NT2/D1 (cell line): Measurements from ENCODE around the gene CADM2.
"Not testable (repeated sequence)": the region's sequence is repeated elsewhere in the genome, so short reads cannot be mapped to it uniquely, and the experiment has no call there.

ENCODE experiments used
- DNase-seq: peaks from one replicate; pipeline ENCODE4 v3.0.0-alpha.2; 2011; ENCODE audit warnings: low read depth, low spot score
- H3K27me3 ChIP-seq: 2 replicates; pipeline ENCODE4 v1.6.0; 2011; ENCODE audit warnings: mild to moderate bottlenecking; ENCODE audit not compliant: insufficient read length, insufficient read depth
- H3K36me3 ChIP-seq: 2 replicates; pipeline ENCODE4 v1.6.1; 2011; ENCODE audit warnings: mild to moderate bottlenecking, low read length, mixed read lengths; ENCODE audit not compliant: insufficient read depth, insufficient read length
- H3K4me1 ChIP-seq: 2 replicates; pipeline ENCODE4 v1.5.1; 2011; ENCODE audit not compliant: insufficient read depth, insufficient read length
- H3K4me3 ChIP-seq: 2 replicates; pipeline ENCODE4 v1.5.1; 2011; ENCODE audit warnings: low read depth; ENCODE audit not compliant: insufficient read length
- H3K9ac ChIP-seq: 2 replicates; pipeline ENCODE4 v1.6.0; 2011; ENCODE audit warnings: low read depth; ENCODE audit not compliant: insufficient read length
- H3K9me3 ChIP-seq: 2 replicates; pipeline ENCODE4 v1.5.1; 2011; ENCODE audit warnings: mild to moderate bottlenecking, low read length; ENCODE audit not compliant: insufficient read depth
- SUZ12 ChIP-seq: IDR thresholded peaks from 2 replicates; pipeline ENCODE4 v1.6.1; 2011; ENCODE audit not compliant: insufficient read length, insufficient read depth; ENCODE audit errors: extremely low read depth
- YY1 ChIP-seq: IDR thresholded peaks from 2 replicates; pipeline ENCODE4 v1.6.1; 2011; ENCODE audit not compliant: insufficient read length, insufficient read depth
- ZNF274 ChIP-seq: IDR thresholded peaks from 2 replicates; pipeline ENCODE4 v1.6.1; 2011; ENCODE audit warnings: mild to moderate bottlenecking, low read depth, low read length

The CADM2 gene

DNA sequence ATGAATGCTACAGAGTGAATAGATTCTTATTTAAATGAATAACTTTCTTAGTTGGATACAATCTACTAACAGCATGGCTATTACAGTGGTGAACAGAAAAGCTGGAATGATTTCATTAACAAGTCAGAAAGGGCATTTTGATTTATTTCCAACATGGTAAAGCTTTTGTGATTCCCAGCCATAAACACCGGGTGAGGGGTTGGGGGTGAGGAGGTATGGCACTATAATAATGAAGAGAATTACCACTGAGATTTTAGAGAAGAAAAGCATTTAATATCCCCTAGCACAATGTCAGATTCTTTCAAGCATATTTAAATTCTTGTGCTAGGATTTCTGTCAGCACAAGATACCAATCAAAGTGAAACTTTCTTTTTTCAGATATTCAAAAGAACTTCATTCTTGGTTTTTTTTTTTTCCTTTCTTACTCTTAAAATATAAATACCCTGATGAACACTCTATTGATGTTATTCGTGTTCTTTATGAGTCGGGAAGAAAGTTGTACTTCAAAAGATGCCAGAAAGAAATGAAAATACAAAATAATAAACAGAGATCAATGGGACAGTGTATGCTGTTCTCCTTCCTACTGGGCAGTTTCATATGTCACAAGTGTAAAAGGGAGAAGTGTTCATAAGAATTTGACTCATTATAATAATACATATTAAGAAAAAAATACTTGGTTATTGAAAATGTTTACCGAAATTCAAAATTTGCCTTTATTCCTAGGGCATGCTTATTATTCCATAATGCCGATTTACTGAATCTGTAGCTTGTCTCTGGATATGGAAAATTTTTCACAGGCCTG is 522.8 kb downstream of the CADM2 start:
- no peaks in the 10 kb centered on the region for H3K4me1 ChIP-seq
- H3K9me3 ChIP-seq, result no peaks in the 10 kb centered on the region
- H3K9ac ChIP-seq, result no peak overlapping the region
- no peaks in the 10 kb centered on the region for H3K27me3 ChIP-seq
- no peaks in the 10 kb centered on the region for H3K36me3 ChIP-seq
- H3K4me3 ChIP-seq, result no peak overlapping the region
- no peak for DNase-seq
- TF ChIP-seq SUZ12 (no peak), ZNF274 (no peak), YY1 (no peak)

DNA sequence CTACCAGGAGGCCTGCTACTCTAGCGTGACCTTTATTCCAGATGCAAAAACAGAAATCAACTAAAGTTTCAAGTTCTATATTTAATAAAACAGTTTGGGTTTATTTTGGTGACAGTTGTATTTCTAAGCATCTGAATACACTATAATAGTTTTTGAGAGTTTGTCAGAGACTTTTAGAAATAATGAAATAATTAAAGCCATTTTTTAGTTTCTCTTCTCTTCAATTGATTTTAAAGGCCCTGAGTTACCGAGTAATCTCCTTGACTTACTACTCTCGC is 523.4 kb downstream of the CADM2 start:
- Histone ChIP-seq H3K9me3 (no peaks in the 10 kb centered on the region), H3K4me1 (no peaks in the 10 kb centered on the region), H3K9ac (no peak overlapping the region), H3K27me3 (no peaks in the 10 kb centered on the region), H3K4me3 (no peak overlapping the region), H3K36me3 (no peaks in the 10 kb centered on the region)
- TF ChIP-seq ZNF274 (no peak), SUZ12 (no peak), YY1 (no peak)
- no peak for DNase-seq

DNA sequence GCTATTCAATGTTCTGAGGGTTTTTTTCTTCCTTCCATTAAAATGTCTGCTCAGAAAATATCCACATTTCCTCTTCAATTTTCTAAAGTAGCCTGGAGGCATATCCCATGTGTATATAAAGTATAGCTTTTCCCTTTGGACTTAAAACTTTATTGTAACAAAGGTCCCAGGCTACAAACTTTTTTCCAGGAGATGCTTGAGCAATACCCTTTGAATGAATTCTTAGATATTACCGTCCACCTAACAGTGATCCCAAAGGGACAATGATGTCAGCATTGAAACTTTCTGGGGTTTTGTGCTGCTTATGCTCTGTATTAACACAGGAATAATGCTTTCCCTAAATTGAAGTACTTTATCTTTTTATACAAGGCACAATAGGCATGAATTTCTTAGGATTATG is 525.2 kb downstream of the CADM2 start:
- H3K9ac ChIP-seq, result no peak overlapping the region
- H3K9me3 ChIP-seq, result no peaks in the 10 kb centered on the region
- H3K4me1 ChIP-seq, result no peaks in the 10 kb centered on the region
- H3K27me3 ChIP-seq, result no peaks in the 10 kb centered on the region
- TF ChIP-seq SUZ12 (no peak), ZNF274 (no peak), YY1 (no peak)
- no peak for DNase-seq
- no peaks in the 10 kb centered on the region for H3K36me3 ChIP-seq
- no peak overlapping the region for H3K4me3 ChIP-seq

DNA sequence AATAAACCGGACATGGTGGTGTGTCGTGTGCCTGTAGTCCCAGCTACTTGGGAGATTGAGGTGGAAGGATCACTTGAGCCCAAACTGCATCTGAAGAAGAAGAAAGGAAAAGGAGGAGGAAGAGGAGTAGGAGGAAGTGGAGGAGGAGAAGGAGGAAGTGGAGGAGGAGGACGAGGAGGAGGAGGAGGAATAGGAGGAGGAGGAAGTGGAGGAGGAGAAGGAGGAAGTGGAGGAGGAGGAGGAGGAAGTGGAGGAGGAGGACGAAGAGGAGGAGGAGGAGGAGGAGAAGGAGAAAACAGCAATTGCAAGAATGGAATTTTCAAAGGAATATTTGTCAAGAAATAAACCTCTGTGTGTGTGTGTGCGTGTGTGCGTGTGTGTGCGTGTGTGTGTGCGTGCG is 528.6 kb downstream of the CADM2 start:
- Histone ChIP-seq H3K9me3 (no peaks in the 10 kb centered on the region), H3K9ac (no peak overlapping the region), H3K4me3 (no peak overlapping the region), H3K36me3 (no peaks in the 10 kb centered on the region), H3K27me3 (no peaks in the 10 kb centered on the region), H3K4me1 (no peaks in the 10 kb centered on the region)
- no peak for DNase-seq
- TF ChIP-seq YY1, result no peak

DNA sequence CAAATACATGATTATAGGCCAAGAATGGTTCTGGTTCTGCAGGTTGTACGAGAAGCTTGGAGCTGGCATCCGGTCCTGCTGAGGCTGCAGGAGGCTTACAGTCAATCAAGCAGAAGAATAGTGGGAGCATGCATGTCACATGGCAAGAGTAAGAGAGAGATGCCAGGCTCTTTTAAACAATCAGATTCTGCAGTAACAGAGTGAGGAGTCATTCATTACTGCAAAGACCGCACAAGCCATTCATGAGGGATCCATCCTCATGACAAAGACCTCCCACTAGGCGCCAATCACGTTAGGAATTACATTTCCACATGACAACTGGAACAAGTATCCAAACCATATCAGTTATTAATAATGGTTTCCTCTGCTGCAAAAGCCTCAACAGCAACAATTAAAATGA is 536.8 kb downstream of the CADM2 start:
- DNase-seq, result no peak
- Histone ChIP-seq H3K36me3 (no peaks in the 10 kb centered on the region), H3K4me3 (no peak overlapping the region), H3K4me1 (no peaks in the 10 kb centered on the region), H3K27me3 (no peaks in the 10 kb centered on the region), H3K9me3 (no peaks in the 10 kb centered on the region), H3K9ac (no peak overlapping the region)
- TF ChIP-seq SUZ12, result no peak
- no peak for TF ChIP-seq ZNF274
- no peak for TF ChIP-seq YY1

DNA sequence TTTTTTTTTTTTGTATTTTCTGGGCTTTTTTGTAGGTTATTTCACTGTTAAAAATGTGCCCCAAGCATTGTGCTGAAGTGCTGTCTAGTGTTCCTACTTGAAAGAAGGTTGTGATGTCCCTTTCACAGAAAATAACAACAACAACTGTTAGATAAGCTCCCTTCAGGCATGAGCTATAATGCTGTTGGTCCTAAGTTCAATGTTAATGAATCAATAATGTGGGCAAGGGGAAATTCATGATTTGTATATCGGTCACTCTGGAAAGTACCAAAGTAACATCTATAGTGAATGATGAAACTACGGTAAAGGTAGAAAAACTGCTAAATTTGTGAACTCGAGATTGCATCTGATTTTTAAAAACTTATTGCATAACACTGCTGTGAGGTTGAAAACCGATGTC is 539.4 kb downstream of the CADM2 start:
- Histone ChIP-seq H3K9ac (no peak overlapping the region), H3K27me3 (no peaks in the 10 kb centered on the region), H3K4me1 (no peaks in the 10 kb centered on the region), H3K36me3 (no peaks in the 10 kb centered on the region), H3K4me3 (no peak overlapping the region), H3K9me3 (no peaks in the 10 kb centered on the region)
- DNase-seq, result no peak
- TF ChIP-seq SUZ12 (no peak), YY1 (no peak)

DNA sequence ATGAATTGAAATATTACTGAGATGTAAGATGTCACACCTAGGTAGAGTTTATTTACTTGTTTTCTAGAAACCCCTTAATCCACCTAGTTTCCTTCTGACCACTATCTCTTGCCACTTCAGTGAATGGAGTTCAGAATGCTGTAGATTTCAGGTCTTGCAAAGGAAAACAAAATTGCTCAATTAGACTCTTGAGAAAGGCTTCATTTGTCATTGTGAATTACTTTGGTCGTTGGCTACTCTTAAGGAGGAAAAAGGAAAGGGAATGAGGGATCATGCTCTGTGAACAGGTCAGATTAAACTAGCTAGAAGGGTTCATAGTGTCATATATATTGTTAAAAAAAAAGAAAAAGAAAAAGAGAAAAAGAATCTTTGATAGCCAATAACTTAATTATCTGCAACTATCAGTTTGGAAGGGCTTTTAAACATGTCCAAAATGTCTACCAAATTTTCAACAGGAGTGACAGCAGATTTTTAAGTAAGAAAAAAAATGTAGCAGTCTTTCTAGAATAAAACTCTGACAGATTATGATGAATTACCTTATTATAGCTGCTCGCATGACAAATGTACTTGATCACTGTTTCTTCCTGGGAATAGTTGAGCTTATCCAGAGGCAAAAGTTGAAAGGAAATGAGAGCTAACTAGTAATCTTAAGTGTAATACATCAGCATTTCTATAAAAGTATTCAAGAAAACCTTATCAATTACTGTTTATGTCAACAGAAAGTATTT is 543.5 kb downstream of the CADM2 start:
- Histone ChIP-seq H3K4me1 (no peaks in the 10 kb centered on the region), H3K9ac (no peak overlapping the region), H3K4me3 (no peak overlapping the region), H3K36me3 (no peaks in the 10 kb centered on the region), H3K27me3 (no peaks in the 10 kb centered on the region), H3K9me3 (no peaks in the 10 kb centered on the region)
- TF ChIP-seq YY1 (no peak), ZNF274 (no peak), SUZ12 (no peak)
- DNase-seq, result no peak

DNA sequence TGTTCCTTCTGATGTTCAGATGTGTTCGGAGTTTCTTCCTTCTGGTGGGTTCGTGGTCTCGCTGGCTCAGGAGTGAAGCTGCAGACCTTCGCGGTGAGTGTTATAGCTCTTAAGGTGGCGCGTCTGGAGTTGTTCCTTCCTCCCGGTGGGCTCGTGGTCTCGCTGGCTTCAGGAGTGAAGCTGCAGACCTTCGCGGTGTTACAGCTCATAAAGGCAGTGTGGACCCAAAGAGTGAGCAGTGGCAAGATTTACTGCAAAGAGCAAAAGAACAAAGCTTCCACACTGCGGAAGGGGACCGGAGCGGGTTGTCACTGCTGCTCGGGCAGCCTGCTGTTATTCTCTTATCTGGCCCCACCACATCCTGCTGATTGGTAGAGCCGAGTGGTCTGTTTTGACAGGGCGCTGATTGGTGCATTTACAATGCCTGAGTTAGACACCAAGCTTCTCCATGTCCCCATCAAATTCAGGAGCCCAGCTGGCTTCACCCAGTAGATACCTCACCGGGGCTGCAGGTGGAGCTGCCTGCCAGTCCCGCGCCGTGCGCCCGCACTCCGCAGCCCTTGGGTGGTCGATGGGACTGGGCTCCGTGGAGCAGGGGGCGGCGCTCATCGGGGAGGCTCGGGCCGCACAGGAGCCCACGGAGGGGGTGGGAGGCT is 545.5 kb downstream of the CADM2 start:
- not testable (repeated sequence) for H3K9ac ChIP-seq, H3K4me3 ChIP-seq, H3K27me3 ChIP-seq

DNA sequence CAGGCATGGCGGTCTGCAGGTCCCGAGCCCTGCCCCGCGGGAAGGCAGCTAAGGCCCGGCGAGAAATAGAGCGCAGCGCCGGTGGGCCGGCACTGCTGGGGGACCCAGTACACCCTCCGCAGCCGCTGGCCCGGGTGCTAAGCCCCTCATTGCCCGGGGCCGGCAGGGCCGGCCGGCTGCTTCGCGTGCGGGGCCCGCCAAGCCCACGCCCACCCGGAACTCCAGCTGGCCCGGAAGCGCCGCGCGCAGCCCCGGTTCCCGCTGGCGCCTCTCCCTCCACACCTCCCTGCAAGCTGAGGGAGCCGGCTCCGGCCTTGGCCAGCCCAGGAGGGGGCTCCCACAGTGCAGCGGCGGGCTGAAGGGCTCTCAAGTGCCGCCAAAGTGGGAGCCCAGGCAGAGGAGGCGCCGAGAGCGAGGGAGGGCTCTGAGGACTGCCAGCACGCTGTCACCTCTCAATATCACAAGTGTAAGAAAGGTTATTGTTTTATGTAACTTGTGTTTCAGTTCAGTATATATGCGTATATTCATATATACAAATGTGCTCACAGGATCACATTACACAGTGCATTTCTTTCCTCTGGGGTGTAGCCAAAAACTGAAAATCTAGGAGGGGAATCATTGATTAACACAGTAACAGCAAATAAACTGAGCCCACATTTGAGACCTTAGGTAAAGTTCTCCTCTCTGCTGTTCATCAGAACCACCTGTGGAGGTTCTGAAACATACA is 546.2 kb downstream of the CADM2 start:
- H3K9ac ChIP-seq, DNase-seq, H3K9me3 ChIP-seq, H3K27me3 ChIP-seq, H3K36me3 ChIP-seq, H3K4me3 ChIP-seq, H3K4me1 ChIP-seq: not testable (repeated sequence)

More for the DNA sequence above, 545.5 kb downstream of the CADM2 start:
- not testable (repeated sequence) for H3K9me3 ChIP-seq, H3K36me3 ChIP-seq, DNase-seq, H3K4me1 ChIP-seq

DNA sequence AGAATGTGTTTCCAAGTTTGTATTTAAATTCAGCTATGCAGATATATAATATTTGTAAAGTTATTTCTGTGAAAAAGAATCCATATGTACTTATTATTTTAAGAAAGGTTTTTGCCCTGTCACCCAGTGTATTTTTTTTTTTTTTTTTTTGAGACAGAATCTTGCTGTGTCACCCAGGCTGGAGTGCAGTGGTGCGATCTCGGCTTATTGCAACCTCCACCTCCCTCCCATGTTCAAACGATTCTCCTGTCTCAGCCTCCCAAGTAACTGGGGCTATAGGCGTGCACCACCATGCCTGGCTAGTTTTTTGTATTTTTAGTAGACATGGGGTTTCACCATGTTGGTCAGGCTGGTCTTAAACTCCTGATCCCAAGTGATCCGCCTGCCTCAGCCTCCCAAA is 548.3 kb downstream of the CADM2 start:
- not testable (repeated sequence) for H3K9me3 ChIP-seq, DNase-seq, H3K36me3 ChIP-seq, H3K4me3 ChIP-seq, H3K9ac ChIP-seq, H3K27me3 ChIP-seq, H3K4me1 ChIP-seq
